Left forelimb (tissue), 1 donor: ENCODE results near the gene AFDN.

Experiments used
- DNase-seq: peaks from one replicate; pipeline ENCODE4 v3.0.0-alpha.2; 2018; ENCODE audit warnings: low spot score

AFDN gene

DNA sequence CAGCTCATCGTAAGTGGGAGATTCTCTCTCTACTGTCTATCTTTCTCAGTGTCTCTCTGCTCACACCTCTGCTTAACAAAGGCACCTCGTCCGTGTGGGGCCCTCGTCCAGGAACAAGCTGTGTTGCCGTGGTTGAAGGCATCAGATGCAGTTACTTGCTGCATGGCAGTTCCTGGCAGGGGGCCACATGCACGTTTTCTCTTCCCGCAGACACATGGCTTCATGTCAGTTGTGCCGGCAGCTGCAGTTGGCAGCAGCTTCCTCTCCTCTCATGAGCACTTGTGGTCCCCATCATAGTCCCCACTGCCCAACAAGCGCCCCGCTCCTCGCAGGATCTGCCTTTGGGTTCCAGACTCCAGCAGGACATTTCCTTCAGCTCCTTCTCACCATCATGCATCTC, 7.1 kb upstream of the AFDN start:
- no peak for DNase-seq

DNA sequence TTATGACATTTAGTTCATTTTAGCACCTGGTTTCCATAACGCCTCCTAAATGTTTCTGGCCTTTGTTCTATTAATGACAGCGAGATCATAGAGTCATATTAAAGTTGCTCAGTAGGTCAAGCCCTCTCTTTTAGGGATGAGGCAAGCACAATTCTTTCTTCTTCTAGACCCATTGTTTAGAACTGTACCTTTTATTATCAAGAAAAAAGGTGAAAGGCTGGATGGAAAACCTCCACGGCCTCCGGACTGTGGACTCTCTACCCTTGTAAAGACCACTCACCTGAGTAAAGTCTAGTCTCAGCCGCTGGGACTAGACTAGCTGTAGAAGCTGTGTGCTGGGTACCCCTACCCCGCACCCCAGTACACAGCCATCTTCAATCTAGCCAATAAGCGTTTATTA, 6.0 kb upstream of the AFDN start:
- DNase-seq = no peak

DNA sequence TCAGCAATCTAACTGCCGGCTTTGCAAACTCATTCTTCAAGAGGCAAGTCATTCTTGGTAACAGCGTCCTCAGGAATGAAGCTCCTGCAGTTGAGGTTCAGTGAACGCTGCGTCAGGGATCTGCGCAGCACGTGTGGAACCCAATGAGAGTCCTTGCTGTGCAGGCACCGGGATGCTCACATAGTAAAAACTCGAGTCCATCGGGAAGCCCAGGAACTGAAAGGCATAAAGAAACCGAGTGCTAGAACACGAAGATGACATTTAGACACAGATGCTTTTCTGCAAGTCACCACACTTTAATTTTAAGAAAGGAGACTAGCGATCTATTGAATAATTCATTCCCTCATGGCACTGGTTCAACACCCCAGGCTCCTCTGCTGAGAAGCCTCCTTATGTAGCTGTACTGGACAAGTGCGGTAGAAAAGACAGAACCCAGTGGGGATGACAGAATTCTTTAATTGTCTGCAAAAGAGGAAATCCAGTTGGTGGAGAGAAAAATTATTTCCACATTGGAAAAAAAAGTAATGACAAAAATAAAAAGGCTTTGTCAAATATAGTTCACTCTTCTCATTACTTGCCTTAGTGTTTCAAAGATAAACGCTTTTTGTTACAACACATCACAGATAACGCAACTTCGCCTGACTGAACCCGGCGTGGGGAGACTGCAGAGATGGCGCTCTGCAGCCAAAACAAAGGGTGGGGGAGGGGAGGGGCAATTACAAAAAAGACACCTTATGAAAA, 1.9 kb upstream of the AFDN start:
- no peak for DNase-seq

DNA sequence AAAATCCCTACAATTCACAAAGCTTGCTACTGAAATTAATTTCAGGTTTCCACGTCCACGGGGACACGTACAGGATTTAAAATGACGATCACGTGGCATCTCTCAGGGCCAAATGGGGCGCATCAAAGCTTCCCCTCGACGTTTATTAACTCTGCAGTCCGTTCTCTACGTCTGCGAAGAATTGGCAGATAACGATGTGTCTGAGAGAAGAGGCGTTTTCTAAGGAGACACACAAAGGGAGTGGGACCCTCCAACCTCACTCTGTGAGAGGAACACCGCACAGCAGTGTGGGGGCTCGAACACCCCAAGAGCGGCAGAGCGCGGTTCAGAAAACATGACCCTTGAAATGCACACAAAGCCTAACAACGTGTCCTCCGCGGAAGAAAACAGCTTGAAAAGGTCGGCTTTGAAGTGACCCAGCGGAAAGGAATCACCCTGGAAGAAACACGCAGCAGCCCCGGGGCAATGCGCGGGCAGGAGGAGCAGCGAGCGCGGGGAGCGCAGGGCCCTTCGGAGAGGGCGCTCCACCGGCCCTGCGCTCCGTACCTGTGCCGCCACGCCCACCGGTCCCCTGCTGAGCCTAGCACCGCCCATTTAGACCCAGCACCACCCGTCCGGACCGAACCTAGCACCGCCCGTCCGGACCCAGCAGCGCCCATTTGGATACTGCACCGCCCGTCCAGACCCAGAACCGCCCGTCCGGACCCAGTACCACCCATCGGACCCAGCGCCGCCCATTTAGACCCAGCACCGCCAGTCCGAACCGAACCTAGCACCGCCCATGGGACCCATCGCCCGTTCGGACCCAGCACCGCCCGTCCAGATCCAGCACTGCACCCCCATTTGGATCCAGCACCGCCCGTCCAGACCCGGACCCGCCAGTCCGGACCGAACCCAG, 1.1 kb upstream of the AFDN start:
- DNase-seq = peak; percentile 70

DNA sequence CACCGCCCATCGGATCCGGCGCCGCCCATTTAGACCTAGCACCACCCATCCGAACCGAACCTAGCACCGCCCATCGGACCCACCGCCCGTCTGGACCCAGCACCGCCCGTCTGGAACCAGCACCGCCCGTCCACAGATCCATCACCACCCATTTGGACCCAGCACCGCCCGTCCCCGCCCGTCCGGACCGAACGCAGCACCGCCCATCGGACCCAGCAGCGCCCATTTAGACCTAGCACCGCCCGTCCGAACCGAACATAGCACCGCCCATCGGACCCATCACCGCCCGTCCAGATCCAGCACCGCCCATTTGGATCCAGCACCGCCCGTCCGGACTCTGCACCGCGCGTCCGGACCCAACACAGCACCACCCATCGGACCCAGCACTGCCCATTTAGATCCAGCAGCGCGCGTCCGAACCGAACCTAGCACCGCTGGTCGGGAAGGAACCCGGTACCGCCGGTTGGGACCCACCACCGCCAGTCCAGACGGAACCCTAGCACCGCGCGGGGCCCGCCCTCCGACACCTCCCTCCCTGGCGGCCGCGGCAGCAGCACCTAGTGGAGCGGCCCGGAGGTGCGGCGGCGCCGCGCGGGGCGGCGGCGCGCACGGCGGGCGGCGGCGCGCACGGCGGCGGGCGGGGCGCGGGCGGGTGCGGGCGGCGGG, 348 bp upstream of the AFDN start:
- DNase-seq = peak; percentile 73

DNA sequence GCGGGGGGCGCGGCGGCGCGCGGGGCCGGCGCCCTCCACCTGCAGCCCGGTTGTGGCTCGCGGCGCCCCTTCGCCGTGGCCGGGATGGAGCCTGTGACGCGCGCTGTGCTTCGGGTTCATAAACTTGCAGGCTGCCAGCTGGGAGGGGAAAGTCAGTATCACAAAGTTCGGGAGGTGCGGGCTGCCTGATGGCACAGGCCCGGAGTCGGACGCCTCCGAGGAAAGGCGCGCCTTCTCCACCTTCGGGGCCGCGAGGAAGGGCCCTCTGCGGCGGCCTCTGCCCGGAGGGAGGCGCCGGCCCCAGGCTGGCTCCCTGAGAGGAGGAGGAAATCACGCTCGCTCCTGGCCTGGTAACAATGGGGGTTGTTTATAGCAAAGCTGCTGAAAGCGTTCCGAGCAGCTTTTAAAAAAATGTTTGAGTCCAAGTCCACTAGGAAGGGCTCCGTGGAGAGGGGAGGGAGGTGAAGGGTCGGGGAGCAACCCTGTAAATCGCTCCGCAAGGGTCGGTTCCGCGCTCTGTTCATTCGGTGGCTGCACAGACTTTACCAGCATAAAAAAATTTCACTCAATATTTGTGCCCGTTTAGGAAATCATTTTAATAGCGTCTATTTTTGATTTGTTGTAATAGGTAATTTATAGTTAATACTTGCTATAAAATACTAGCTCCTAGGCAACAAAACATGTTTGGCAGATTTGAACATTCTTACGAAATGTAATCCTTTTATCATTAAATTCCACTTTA, 1.0 kb downstream of the AFDN start:
- DNase-seq = no peak

DNA sequence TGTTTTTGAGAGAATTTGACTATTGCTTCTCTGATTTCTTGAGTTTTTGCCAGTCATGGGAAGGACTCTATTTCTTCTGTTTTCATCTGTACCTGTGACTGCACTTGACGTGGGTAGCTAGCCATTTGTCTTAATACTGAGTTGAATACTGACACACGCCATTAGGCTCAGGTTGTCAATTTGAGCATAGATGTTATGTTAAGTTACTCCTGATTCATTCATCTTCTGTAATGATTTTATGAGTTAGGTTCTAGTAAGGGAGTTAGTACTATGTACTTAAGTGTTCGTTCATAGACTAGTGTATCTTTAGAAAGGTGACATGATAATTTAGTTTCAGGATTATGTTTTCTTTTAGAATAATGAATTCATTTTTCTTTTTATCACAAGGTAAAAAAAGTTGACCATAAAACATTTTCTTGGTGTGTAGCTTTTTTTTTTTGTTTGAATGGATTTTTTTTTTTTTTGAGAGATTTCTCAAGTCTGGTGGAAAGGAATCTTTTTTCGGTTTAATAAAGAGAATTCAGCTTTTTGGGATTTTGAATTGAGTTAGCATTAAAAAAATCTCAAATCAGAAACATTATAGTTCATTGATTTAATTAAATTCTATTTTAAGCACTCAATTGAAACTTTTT, 1.7 kb downstream of the AFDN start:
- no peak for DNase-seq

DNA sequence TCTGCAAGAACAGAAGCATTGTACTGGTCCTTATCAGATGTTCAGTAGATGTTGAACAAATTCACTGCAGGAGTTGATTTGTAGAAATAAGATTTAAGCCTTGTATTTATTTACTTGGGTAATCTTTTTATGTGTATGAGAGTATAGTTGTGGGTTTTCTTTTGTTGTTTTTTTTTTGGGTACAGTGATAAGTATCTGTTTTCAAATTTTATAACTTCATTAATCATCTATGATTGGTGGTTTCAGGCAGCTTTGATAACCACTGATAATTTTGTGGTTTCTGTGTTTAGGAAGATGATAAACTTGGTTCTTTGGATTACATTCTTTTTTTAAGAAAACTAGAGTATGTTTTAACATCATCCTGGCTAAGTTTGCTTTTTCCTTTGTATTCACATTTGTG, 2.8 kb downstream of the AFDN start:
- no peak for DNase-seq

DNA sequence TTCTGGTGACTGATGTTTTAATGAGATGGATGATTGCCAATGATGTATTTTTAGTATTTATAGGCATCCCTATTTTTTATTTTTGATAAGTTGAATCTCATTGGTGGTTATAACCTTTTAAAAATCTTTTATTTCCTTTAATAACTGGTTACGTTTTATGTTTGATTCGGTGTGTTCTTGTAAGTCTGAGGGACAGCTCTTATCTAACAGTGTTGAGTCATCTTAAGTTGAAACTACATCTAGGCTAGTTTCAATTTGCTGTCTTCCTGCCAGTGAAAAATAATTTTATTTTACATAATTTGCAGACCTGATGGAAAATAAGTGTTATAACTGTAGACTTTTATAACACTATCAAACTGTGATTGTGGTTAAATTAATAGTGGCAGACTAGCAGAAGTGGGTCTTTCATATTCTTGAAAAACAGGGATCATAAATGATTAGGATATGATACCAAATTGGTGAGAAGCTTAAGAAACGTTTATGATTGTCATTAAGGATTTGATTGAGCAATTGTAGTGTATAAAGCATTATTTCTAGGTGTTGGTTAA, 4.6 kb downstream of the AFDN start:
- DNase-seq = no peak

DNA sequence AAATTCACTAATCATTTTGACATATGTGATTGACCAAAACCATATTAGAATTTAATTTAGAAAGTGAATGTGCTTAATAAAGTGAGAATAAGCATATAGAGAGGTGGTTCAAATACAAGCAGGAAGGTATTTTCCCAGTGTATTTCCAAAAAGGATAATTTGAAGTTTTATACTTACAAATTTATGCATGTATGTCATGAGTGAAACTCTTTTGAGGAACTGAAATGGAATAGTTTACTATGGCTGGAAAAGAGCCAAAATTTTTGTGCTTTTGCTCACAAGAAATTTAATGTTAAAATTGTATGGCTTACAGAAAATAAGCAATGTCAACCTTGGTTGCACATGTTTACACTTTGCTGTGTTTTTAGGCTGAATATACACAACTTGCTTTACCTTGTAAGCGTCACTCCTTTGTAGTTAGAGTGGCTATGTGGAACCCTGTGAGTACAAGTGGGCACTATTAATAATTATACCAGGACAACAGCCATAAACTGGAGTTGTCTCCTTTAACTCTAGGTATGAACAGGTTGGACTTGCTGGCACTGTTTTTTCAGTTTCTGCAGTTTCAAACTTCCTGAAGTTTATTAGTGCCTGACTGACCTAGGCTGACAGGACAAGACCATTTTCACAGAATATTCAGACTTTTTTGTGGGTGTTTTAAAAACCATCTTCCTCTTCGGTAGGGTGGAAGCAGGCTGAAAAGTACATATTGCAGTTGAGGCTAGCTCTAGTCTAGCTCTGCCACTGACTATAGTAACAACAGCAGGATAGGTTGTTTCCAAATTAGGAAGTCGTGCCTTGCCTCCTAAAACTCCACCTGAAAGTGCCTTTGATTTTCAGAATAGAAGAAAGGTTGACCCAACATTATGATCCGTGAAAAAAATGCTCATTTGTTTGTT, 6.0 kb downstream of the AFDN start:
- no peak for DNase-seq

DNA sequence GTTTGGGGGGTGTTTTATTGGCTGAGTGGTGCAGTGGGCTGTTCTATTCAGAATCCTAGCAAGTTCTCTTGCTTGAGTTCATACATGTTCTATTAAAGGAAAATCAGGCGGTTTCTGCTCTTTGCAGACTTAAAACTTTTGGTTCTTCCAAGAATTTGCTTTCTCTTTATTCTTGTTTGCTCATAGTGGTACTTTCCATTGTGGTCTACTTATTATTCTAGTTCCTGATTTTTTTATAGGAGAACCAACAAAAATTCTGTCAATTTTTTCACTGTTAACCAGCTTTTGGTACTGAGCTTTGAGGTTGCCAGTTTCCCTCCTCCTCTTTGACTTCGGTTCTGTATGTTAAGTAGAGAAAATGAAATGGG, 6.7 kb downstream of the AFDN start:
- no peak for DNase-seq

DNA sequence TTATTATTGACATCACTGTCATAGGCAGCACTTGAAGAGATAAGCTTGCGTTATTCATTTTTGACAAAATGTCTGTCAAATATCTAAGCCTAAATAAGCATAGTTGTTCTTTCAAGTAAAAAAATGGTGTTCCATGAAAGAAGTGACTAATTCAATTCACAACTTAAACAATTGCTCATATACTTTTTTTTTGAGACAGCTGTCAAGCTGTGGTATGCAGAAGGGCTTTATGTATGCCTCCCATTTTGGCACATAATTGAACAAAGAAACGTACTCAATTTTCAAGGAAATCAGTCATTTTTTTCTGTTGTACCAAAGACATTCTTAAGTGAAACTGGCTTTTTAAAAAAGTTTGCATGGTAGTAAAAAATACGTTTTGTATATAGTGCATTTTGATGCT, 8.5 kb downstream of the AFDN start:
- DNase-seq = no peak

DNA sequence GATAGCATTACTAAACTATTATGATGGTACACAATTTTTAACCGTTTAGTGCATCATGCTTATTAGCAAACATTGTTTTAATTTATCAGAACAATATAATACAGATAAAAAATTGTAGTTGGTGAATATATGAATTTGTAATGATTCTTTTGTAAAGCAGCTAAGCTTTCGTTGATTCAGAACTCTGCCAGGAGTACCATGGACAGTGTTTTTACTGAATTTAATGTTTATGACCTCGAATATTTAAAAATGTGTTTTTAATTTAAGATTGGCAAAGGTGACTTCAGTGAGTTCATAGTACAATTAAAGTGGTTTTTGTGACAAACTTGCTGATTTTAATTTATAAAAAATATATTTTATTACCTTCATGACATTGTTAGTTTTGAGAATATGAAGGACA, 10.0 kb downstream of the AFDN start:
- no peak for DNase-seq

DNA sequence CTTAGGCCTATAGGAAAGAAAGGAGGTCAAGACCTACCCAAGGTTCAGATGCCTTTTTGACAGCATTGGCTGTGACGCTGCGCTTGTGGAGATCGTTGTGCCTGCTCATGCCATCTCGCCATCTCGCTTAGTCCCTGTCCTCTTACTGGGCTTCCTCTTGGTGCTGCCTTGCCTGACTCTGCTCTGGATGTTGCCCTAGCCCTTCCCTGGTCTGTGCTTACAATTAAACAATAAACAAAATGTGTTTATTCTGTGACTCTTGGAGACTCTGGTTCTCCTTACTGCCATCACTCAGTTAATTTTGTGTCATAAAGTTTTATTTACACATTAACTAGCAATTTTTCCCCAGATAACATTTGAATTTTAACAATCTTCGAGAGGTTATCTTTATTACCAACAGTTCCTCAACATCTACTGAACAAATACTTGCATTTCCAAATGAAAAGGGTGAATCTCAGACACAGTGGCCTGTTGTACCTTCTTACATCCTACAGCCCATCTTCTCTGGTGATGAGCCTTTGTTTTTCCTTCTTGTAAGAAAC, 11.6 kb downstream of the AFDN start:
- DNase-seq = no peak

DNA sequence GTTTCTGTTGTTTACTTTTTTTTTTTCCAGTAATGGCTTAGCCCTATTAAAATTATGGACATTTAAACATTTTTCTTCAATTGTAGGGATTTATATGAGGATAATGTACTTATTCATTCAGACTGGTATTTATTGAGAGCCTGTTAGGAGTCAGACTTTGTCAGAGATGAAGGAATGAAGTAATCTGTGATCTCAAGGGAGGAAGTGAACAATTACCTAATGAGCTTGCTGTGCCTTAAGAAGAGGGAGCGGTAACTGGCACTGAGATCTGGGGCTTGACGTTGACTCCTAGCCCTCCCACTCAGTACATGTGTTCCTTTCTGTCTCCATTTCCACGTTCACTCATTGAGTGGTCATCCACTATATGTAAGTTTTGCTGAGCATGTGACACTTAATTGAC, 12.6 kb downstream of the AFDN start:
- no peak for DNase-seq

DNA sequence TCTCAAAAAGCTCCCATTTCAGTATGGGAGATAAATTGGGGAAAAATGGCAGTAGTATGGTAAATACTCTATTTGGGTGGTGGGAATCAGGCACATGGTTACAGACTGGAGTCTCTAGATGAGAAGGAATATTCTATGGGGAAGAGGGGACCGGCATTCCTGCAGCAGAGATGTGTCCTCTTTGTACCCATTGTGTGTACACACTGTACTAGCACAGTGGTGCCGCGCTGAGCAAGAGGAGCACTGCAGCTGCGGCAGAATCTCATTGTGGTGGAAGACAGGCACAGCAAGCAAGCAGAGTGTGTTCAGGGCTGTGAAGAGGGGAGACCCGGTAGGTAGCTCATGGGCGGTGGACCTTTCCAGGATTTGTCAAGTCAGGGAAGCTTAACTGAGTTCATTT, 13.0 kb downstream of the AFDN start:
- no peak for DNase-seq

DNA sequence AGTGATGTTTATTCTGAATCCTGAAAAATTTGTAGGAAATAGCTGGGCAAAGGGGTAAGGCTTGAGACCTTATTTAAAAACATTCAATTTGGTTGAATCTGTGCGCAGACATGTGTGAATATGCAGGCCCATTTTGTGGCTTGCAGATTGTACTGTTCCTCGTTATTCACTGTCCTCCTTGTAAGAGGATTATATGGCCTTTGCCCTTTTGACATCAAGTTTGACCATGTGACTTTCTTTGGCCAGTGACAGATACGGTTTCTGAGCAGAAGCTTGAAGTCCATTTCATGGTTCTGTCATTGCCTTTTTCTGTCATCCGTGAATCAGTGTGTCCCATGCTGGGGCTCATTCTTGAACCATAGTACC, 13.4 kb downstream of the AFDN start:
- no peak for DNase-seq

DNA sequence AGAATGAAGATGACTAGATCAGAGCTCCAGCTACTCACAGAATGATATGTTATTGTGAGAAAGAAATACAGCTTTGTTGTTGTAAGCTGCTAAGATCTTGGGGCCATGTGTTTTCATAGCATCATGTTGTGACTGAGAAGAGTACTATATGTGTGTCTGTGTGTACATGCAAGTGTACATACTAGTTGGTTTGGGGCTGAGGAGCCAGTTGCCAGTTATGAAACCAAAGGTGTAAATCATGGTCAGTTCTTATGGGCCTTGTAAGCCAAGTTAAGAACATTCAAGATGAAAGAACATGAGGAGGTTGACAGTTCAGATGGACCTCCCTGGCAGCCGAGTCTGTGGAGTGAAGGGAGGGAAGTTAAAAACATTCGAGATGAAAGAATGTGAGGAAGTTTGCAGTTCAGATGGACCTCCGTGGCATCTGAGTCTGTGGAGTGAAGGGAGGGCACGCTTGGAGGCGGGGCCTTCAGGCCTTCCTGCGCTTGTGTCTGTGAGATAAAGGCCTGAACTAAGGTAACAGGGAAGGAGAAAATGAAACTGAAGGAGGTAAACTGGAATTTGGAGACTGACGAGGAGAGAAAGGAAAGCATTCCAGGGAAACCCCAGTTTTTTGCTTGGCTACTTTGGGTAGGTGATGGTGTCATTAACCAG, 13.9 kb downstream of the AFDN start:
- no peak for DNase-seq

DNA sequence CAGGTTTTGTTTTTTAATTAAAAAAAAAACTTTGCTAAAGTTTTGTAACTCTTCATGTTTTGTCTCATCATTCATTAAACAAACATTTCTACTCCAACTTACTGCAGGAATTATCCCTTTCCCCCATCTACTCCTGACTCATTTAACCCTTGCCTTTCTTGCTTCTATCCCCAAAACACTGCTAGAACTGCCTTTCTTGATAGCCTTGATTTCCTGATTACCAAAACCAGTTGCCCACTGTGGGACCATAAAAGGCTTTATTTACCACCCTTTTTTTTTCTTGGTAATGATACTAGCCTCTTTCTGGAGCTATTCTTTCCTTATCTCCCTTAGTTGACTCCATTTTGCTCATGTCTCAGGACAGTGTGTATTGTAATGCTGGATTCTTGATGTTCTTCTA, 15.3 kb downstream of the AFDN start:
- no peak for DNase-seq

DNA sequence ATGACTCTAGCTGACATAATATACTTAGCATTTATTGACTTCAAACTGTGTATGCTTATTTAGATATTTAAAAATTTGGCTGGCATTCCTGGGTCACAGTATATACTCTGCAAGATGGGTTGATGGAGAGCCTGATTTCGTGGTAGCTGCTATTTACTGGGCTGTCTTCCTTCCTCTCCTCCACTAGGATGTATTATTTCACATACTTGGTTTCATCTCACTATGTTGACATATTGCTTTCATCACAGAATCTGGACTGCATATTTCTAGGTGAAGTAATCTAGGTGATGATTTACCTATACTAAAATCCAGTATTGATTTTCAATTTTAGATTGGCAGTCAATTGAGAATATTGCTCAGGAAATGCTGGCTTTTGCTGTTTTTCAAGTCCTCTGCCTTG, 15.7 kb downstream of the AFDN start:
- no peak for DNase-seq
